ENCODE results near the gene GABARAP. TPM values are rescaled to one million over a fixed set of nuclear protein-coding genes. Genes with fewer than 3 reads are reported as not detected.

Gene GABARAP
- total and polyA plus RNA-seq, 10 of the 15 experiments (the other 5 are each of a cell fraction or from before 2014, with no cell fraction given) = 134 to 613 (median 285) TPM

DNA sequence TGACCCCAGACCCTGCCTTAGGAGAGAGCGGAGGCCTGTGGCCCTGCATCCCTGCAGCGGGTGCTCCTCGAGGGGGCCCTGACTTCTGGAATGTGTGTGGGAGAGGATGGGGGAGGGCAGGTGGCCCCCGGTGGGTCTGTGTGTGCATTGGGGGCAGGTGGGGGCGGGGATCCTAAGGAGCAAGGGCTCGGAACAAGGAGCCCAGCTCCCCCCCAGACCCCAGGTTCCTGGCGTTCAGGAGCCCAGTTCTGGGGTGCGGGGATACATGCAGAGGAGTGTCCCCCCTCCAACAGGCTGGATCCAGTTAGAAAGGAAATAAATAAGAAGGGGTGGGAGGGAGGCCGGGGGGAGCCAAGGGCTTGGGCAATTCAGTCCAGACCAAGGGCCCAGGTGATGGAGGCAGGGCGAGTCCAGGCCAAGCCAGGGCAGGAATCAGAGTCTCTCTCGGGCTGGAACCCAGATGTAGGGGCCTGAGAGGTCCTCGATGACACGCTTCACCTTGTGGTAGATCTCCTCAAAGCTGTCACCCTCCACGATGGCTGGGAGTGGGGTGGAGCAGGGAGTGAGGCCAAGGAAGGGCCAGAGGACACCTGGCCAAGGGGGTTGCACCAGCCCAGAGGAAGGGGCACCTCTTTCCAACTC lies 51.9 kb downstream of the GABARAP start (continued):
- TF ChIP-seq, protein P1, sequence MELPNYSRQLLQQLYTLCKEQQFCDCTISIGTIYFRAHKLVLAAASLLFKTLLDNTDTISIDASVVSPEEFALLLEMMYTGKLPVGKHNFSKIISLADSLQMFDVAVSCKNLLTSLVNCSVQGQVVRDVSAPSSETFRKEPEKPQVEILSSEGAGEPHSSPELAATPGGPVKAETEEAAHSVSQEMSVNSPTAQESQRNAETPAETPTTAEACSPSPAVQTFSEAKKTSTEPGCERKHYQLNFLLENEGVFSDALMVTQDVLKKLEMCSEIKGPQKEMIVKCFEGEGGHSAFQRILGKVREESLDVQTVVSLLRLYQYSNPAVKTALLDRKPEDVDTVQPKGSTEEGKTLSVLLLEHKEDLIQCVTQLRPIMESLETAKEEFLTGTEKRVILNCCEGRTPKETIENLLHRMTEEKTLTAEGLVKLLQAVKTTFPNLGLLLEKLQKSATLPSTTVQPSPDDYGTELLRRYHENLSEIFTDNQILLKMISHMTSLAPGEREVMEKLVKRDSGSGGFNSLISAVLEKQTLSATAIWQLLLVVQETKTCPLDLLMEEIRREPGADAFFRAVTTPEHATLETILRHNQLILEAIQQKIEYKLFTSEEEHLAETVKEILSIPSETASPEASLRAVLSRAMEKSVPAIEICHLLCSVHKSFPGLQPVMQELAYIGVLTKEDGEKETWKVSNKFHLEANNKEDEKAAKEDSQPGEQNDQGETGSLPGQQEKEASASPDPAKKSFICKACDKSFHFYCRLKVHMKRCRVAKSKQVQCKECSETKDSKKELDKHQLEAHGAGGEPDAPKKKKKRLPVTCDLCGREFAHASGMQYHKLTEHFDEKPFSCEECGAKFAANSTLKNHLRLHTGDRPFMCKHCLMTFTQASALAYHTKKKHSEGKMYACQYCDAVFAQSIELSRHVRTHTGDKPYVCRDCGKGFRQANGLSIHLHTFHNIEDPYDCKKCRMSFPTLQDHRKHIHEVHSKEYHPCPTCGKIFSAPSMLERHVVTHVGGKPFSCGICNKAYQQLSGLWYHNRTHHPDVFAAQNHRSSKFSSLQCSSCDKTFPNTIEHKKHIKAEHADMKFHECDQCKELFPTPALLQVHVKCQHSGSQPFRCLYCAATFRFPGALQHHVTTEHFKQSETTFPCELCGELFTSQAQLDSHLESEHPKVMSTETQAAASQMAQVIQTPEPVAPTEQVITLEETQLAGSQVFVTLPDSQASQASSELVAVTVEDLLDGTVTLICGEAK (IDR thresholded peaks at IDR 0.05; ENCODE audit: borderline replicate concordance) = no peak
- TF ChIP-seq MYC (IDR thresholded peaks at IDR 0.05; ENCODE audit: insufficient read depth, insufficient read length, insufficient replicate concordance, low read length, severe bottlenecking) (no peak), GABPA (IDR thresholded peaks at IDR 0.05; ENCODE audit: low read depth) (no peak), FOS (IDR thresholded peaks at IDR 0.05; ENCODE audit: borderline replicate concordance, extremely low read depth, insufficient read length) (no peak), STAT1 (conservative IDR thresholded peaks at IDR 0.05) (no peak), FOXM1 (IDR thresholded peaks at IDR 0.05; ENCODE audit: low read depth, low read length) (no peak), RFX5 (IDR thresholded peaks at IDR 0.05; ENCODE audit: low read depth, low read length) (no peak)
- TF ChIP-seq, protein P2, sequence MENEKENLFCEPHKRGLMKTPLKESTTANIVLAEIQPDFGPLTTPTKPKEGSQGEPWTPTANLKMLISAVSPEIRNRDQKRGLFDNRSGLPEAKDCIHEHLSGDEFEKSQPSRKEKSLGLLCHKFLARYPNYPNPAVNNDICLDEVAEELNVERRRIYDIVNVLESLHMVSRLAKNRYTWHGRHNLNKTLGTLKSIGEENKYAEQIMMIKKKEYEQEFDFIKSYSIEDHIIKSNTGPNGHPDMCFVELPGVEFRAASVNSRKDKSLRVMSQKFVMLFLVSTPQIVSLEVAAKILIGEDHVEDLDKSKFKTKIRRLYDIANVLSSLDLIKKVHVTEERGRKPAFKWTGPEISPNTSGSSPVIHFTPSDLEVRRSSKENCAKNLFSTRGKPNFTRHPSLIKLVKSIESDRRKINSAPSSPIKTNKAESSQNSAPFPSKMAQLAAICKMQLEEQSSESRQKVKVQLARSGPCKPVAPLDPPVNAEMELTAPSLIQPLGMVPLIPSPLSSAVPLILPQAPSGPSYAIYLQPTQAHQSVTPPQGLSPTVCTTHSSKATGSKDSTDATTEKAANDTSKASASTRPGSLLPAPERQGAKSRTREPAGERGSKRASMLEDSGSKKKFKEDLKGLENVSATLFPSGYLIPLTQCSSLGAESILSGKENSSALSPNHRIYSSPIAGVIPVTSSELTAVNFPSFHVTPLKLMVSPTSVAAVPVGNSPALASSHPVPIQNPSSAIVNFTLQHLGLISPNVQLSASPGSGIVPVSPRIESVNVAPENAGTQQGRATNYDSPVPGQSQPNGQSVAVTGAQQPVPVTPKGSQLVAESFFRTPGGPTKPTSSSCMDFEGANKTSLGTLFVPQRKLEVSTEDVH (IDR thresholded peaks at IDR 0.05; ENCODE audit: low read depth, partially characterized antibody) = no peak

MicroRNAs encoded within 50 kb of the gene (microRNA counts, 767-probe panel; counts per million panel counts)
- 977 counts per million, percentile 26 among the panel's probes with 10 or more counts for microRNA hsa-miR-324-3p
- microRNA hsa-miR-324-5p = 2,682 counts per million, percentile 85 among the panel's probes with 10 or more counts

Small RNAs within 50 kb of the gene (microRNA-seq; reads per million reads assigned to microRNA genes)
- 1,783 reads per million, percentile 91 among the genes with 10 or more reads in this experiment for gene MIR324

Small RNAs within 50 kb of the gene (small RNA-seq; reads per million reads assigned to genes)
- not detected for gene AC120057.4
- gene MIR324 = 44.2 reads per million, percentile 98 among the genes with 10 or more reads in this experiment
- gene RF00019 = not detected

Other genes with a start within 250 kb of the GABARAP start
Only the 7 nearest of the 36 such genes appear.
- gene DLG4, start 22.6 kb downstream of the GABARAP start, total RNA-seq (2014; rRNA removed) = 1.4 and 2.3 TPM in 2 replicates
- 1.3 and 1.9 TPM in 2 replicates for gene DLG4, start 22.6 kb downstream of the GABARAP start, total RNA-seq (2014; rRNA removed; fragmentation: Illumina TruSeq; extraction: Trizol)
- 3.1 and 4.2 TPM in 2 replicates for gene DLG4, start 22.6 kb downstream of the GABARAP start, total RNA-seq (2021)
- gene DLG4, start 22.6 kb downstream of the GABARAP start, polyA plus RNA-seq (2011; rRNA removed) = 2.8 and 2.9 TPM in 2 replicates
- 0.68 and 2.1 TPM in 2 replicates for gene DLG4, start 22.6 kb downstream of the GABARAP start, polyA plus RNA-seq (2014; fragmentation: Illumina TruSeq; extraction: Trizol)
- under 1 TPM; 0.07 to 0.43 TPM for gene DLG4, start 22.6 kb downstream of the GABARAP start, polyA plus RNA-seq (2014; fragmentation: Nextera tagmentation; extraction: Ambion mirVana)
- 2.6 and 4.1 TPM in 2 replicates for gene DLG4, start 22.6 kb downstream of the GABARAP start, polyA plus RNA-seq (2014; rRNA removed)
- under 1 TPM; 0.10 to 0.29 TPM for gene DLG4, start 22.6 kb downstream of the GABARAP start, polyA plus RNA-seq (2016; fragmentation: Nextera tagmentation; extraction: Ambion mirVana)
- 138 and 165 TPM in 2 replicates for gene ACADVL, start 22.5 kb downstream of the GABARAP start, total RNA-seq (2014; rRNA removed)
- 97.1 and 99.0 TPM in 2 replicates for gene ACADVL, start 22.5 kb downstream of the GABARAP start, total RNA-seq (2014; rRNA removed; fragmentation: Illumina TruSeq; extraction: Trizol)
- 182 and 196 TPM in 2 replicates for gene ACADVL, start 22.5 kb downstream of the GABARAP start, total RNA-seq (2021)
- 150 and 232 TPM in 2 replicates for gene ACADVL, start 22.5 kb downstream of the GABARAP start, polyA plus RNA-seq (2011; rRNA removed)
- gene ACADVL, start 22.5 kb downstream of the GABARAP start, polyA plus RNA-seq (2014; fragmentation: Illumina TruSeq; extraction: Trizol) = 86.8 and 137 TPM in 2 replicates
- 10 to 100 TPM; 25.4 to 73.1 TPM for gene ACADVL, start 22.5 kb downstream of the GABARAP start, polyA plus RNA-seq (2014; fragmentation: Nextera tagmentation; extraction: Ambion mirVana)
- gene ACADVL, start 22.5 kb downstream of the GABARAP start, polyA plus RNA-seq (2014; rRNA removed) = 212 and 221 TPM in 2 replicates
- gene ACADVL, start 22.5 kb downstream of the GABARAP start, polyA plus RNA-seq (2016; fragmentation: Nextera tagmentation; extraction: Ambion mirVana) = 100 to 1,000 TPM; 204 to 225 TPM
- 33.0 and 37.6 TPM in 2 replicates for gene DVL2, start 7.9 kb downstream of the GABARAP start, total RNA-seq (2014; rRNA removed)
- 15.4 and 16.7 TPM in 2 replicates for gene DVL2, start 7.9 kb downstream of the GABARAP start, total RNA-seq (2014; rRNA removed; fragmentation: Illumina TruSeq; extraction: Trizol)
- gene DVL2, start 7.9 kb downstream of the GABARAP start, total RNA-seq (2021) = 40.0 and 44.8 TPM in 2 replicates
- gene DVL2, start 7.9 kb downstream of the GABARAP start, polyA plus RNA-seq (2011; rRNA removed) = 2.2 and 5.3 TPM in 2 replicates
- 5.1 and 21.2 TPM in 2 replicates for gene DVL2, start 7.9 kb downstream of the GABARAP start, polyA plus RNA-seq (2014; fragmentation: Illumina TruSeq; extraction: Trizol)
- gene DVL2, start 7.9 kb downstream of the GABARAP start, polyA plus RNA-seq (2014; fragmentation: Nextera tagmentation; extraction: Ambion mirVana) = 1 to 10 TPM in 1 of 2 experiments, under 1 TPM in 1; 0.97 to 2.7 TPM
- gene DVL2, start 7.9 kb downstream of the GABARAP start, polyA plus RNA-seq (2014; rRNA removed) = 29.9 and 31.3 TPM in 2 replicates
- gene DVL2, start 7.9 kb downstream of the GABARAP start, polyA plus RNA-seq (2016; fragmentation: Nextera tagmentation; extraction: Ambion mirVana) = 10 to 100 TPM; 25.3 to 30.4 TPM
- gene PHF23, start 3.0 kb downstream of the GABARAP start, total RNA-seq (2014; rRNA removed) = 35.7 and 38.0 TPM in 2 replicates
- gene PHF23, start 3.0 kb downstream of the GABARAP start, total RNA-seq (2014; rRNA removed; fragmentation: Illumina TruSeq; extraction: Trizol) = 35.6 and 37.5 TPM in 2 replicates
- gene PHF23, start 3.0 kb downstream of the GABARAP start, total RNA-seq (2021) = 34.0 and 39.2 TPM in 2 replicates
- gene PHF23, start 3.0 kb downstream of the GABARAP start, polyA plus RNA-seq (2011; rRNA removed) = 21.7 and 29.7 TPM in 2 replicates
- 72.7 and 84.8 TPM in 2 replicates for gene PHF23, start 3.0 kb downstream of the GABARAP start, polyA plus RNA-seq (2014; fragmentation: Illumina TruSeq; extraction: Trizol)
- 10 to 100 TPM in 1 of 2 experiments, 1 to 10 TPM in 1; 8.2 to 17.7 TPM for gene PHF23, start 3.0 kb downstream of the GABARAP start, polyA plus RNA-seq (2014; fragmentation: Nextera tagmentation; extraction: Ambion mirVana)
- gene PHF23, start 3.0 kb downstream of the GABARAP start, polyA plus RNA-seq (2014; rRNA removed) = 38.1 and 41.6 TPM in 2 replicates
- 10 to 100 TPM; 26.4 to 31.1 TPM for gene PHF23, start 3.0 kb downstream of the GABARAP start, polyA plus RNA-seq (2016; fragmentation: Nextera tagmentation; extraction: Ambion mirVana)
- gene CTDNEP1, start 9.3 kb upstream of the GABARAP start, total RNA-seq (2014; rRNA removed) = 31.4 and 32.2 TPM in 2 replicates
- 23.7 and 27.3 TPM in 2 replicates for gene CTDNEP1, start 9.3 kb upstream of the GABARAP start, total RNA-seq (2014; rRNA removed; fragmentation: Illumina TruSeq; extraction: Trizol)
- gene CTDNEP1, start 9.3 kb upstream of the GABARAP start, total RNA-seq (2021) = 142 TPM in 2 replicates
- gene CTDNEP1, start 9.3 kb upstream of the GABARAP start, polyA plus RNA-seq (2011; rRNA removed) = 82.7 and 111 TPM in 2 replicates
- 167 and 176 TPM in 2 replicates for gene CTDNEP1, start 9.3 kb upstream of the GABARAP start, polyA plus RNA-seq (2014; fragmentation: Illumina TruSeq; extraction: Trizol)
- 10 to 100 TPM; 24.5 to 29.2 TPM for gene CTDNEP1, start 9.3 kb upstream of the GABARAP start, polyA plus RNA-seq (2014; fragmentation: Nextera tagmentation; extraction: Ambion mirVana)
- 96.0 and 118 TPM in 2 replicates for gene CTDNEP1, start 9.3 kb upstream of the GABARAP start, polyA plus RNA-seq (2014; rRNA removed)
- gene CTDNEP1, start 9.3 kb upstream of the GABARAP start, polyA plus RNA-seq (2016; fragmentation: Nextera tagmentation; extraction: Ambion mirVana) = 10 to 100 TPM; 25.7 to 26.7 TPM
- 63.5 and 66.4 TPM in 2 replicates for gene ELP5, start 9.8 kb upstream of the GABARAP start, total RNA-seq (2014; rRNA removed)
- gene ELP5, start 9.8 kb upstream of the GABARAP start, total RNA-seq (2014; rRNA removed; fragmentation: Illumina TruSeq; extraction: Trizol) = 35.0 and 41.1 TPM in 2 replicates
- gene ELP5, start 9.8 kb upstream of the GABARAP start, total RNA-seq (2021) = 67.4 and 71.0 TPM in 2 replicates
- 53.9 and 76.9 TPM in 2 replicates for gene ELP5, start 9.8 kb upstream of the GABARAP start, polyA plus RNA-seq (2011; rRNA removed)
- 45.8 and 68.9 TPM in 2 replicates for gene ELP5, start 9.8 kb upstream of the GABARAP start, polyA plus RNA-seq (2014; fragmentation: Illumina TruSeq; extraction: Trizol)
- 10 to 100 TPM; 81.8 to 94.7 TPM for gene ELP5, start 9.8 kb upstream of the GABARAP start, polyA plus RNA-seq (2014; fragmentation: Nextera tagmentation; extraction: Ambion mirVana)
- 78.0 and 79.8 TPM in 2 replicates for gene ELP5, start 9.8 kb upstream of the GABARAP start, polyA plus RNA-seq (2014; rRNA removed)
- 100 to 1,000 TPM; 102 to 109 TPM for gene ELP5, start 9.8 kb upstream of the GABARAP start, polyA plus RNA-seq (2016; fragmentation: Nextera tagmentation; extraction: Ambion mirVana)
- 0.87 TPM in 1 of 2 replicates, not detected in the other for gene CLDN7, start 20.0 kb upstream of the GABARAP start, total RNA-seq (2014; rRNA removed)
- 0.32 and 0.36 TPM in 2 replicates for gene CLDN7, start 20.0 kb upstream of the GABARAP start, total RNA-seq (2014; rRNA removed; fragmentation: Illumina TruSeq; extraction: Trizol)
- gene CLDN7, start 20.0 kb upstream of the GABARAP start, total RNA-seq (2021) = 0.61 and 1.3 TPM in 2 replicates
- not detected in 2 replicates for gene CLDN7, start 20.0 kb upstream of the GABARAP start, polyA plus RNA-seq (2011; rRNA removed)
- gene CLDN7, start 20.0 kb upstream of the GABARAP start, polyA plus RNA-seq (2014; fragmentation: Illumina TruSeq; extraction: Trizol) = 0.19 and 0.25 TPM in 2 replicates
- gene CLDN7, start 20.0 kb upstream of the GABARAP start, polyA plus RNA-seq (2014; fragmentation: Nextera tagmentation; extraction: Ambion mirVana) = under 1 TPM in 1 of 2 experiments, not detected in 1; 0.19 TPM
- gene CLDN7, start 20.0 kb upstream of the GABARAP start, polyA plus RNA-seq (2014; rRNA removed) = 0.49 and 0.94 TPM in 2 replicates
- not detected for gene CLDN7, start 20.0 kb upstream of the GABARAP start, polyA plus RNA-seq (2016; fragmentation: Nextera tagmentation; extraction: Ambion mirVana)

All from GM12878 (cell line).